ENCODE data around the gene INPP5D. TPM values are rescaled to one million over a fixed set of nuclear protein-coding genes. Genes with fewer than 3 reads are reported as not detected.
A peak's percentile ranks its signal among the peaks of the same experiment; 100 is the strongest.

INPP5D gene
- polyA plus RNA-seq, 1 donor (not counting 4 experiments of a cell fraction or from before 2014, with no cell fraction given): 7.5 TPM

GRCh38 chr2:233026198-233026813 lies 33.8 kb upstream of the INPP5D start:
- peak overlapping the region; percentile 50 for H3K4me2 ChIP-seq (ENCODE audit: control insufficient read depth, extremely low read depth, insufficient read depth, low read depth, low read length)
- H3K27me3 ChIP-seq (ENCODE audit: control insufficient read depth, extremely low read depth, insufficient read depth, low read length): no peaks in the 10 kb centered on the region
- no peak overlapping the region for H3K9ac ChIP-seq (ENCODE audit: control insufficient read depth, extremely low read depth, insufficient read depth, low read length)
- FAIRE-seq: peak; percentile 95
- no peaks in the 10 kb centered on the region for H3K9me1 ChIP-seq (ENCODE audit: control insufficient read depth, extremely low read depth, insufficient read depth, low read length)
- H3K27ac ChIP-seq (ENCODE audit: control insufficient read depth, insufficient read depth, low read length): no peak overlapping the region
- no peak for DNase-seq (ENCODE audit: low read depth, low spot score)
- no peak overlapping the region for H3K4me3 ChIP-seq (ENCODE audit: control insufficient read depth in 2 of 3, extremely low read depth in 1 of 3, insufficient read depth in 2 of 3, low read depth in 1 of 3, low read length in 3 of 3)
- no peaks in the 10 kb centered on the region for H4K20me1 ChIP-seq (ENCODE audit: control insufficient read depth, extremely low read depth, insufficient read depth, low read length)
- no peaks in the 10 kb centered on the region for H3K36me3 ChIP-seq (ENCODE audit: control insufficient read depth in 2 of 2, extremely low read depth in 1 of 2, insufficient read depth in 2 of 2, low read length in 2 of 2)
- H3K79me2 ChIP-seq (ENCODE audit: control insufficient read depth, insufficient read depth, low read length): no peaks in the 10 kb centered on the region
- no peak overlapping the region for H2AFZ ChIP-seq (ENCODE audit: control insufficient read depth, low read length)
- no peak for TF ChIP-seq CTCF (optimal IDR thresholded peaks at IDR 0.05 in 1 of 3, IDR thresholded peaks at IDR 0.05 in 1 of 3, conservative IDR thresholded peaks at IDR 0.05 in 1 of 3; ENCODE audit: extremely low read depth in 1 of 3, insufficient read depth in 2 of 3, low read length in 3 of 3)
- no peak for TF ChIP-seq EZH2 (IDR thresholded peaks at IDR 0.05; ENCODE audit: low read length)
- peaks cover 13% of the 10 kb centered on the region for H3K4me1 ChIP-seq (ENCODE audit: control insufficient read depth, extremely low read depth, insufficient read depth, low read length)
- dilution Hi-C loops (cut with MboI; ENCODE audit: extremely low pct_ligation_motif_present, low sequenced_read_pairs): no loop called here
- H3K9me3 ChIP-seq (ENCODE audit: control insufficient read depth, low read depth, low read length): no peaks in the 10 kb centered on the region

GRCh38 chr2:233029321-233029720 lies 30.8 kb upstream of the INPP5D start:
- Histone ChIP-seq H3K79me2 (ENCODE audit: control insufficient read depth, insufficient read depth, low read length) (no peaks in the 10 kb centered on the region), H4K20me1 (ENCODE audit: control insufficient read depth, extremely low read depth, insufficient read depth, low read length) (no peaks in the 10 kb centered on the region), H2AFZ (ENCODE audit: control insufficient read depth, low read length) (no peak overlapping the region), H3K4me3 (ENCODE audit: control insufficient read depth in 2 of 3, extremely low read depth in 1 of 3, insufficient read depth in 2 of 3, low read depth in 1 of 3, low read length in 3 of 3) (no peak overlapping the region), H3K4me1 (ENCODE audit: control insufficient read depth, extremely low read depth, insufficient read depth, low read length) (peaks cover 25% of the 10 kb centered on the region), H3K4me2 (ENCODE audit: control insufficient read depth, extremely low read depth, insufficient read depth, low read depth, low read length) (no peak overlapping the region), H3K27ac (ENCODE audit: control insufficient read depth, insufficient read depth, low read length) (peak overlapping the region; percentile 42), H3K9me1 (ENCODE audit: control insufficient read depth, extremely low read depth, insufficient read depth, low read length) (no peaks in the 10 kb centered on the region), H3K36me3 (ENCODE audit: control insufficient read depth in 2 of 2, extremely low read depth in 1 of 2, insufficient read depth in 2 of 2, low read length in 2 of 2) (no peaks in the 10 kb centered on the region), H3K9me3 (ENCODE audit: control insufficient read depth, low read depth, low read length) (no peaks in the 10 kb centered on the region), H3K9ac (ENCODE audit: control insufficient read depth, extremely low read depth, insufficient read depth, low read length) (no peak overlapping the region), H3K27me3 (ENCODE audit: control insufficient read depth, extremely low read depth, insufficient read depth, low read length) (no peaks in the 10 kb centered on the region)
- FAIRE-seq (no peak), DNase-seq (ENCODE audit: low read depth, low spot score) (no peak)
- dilution Hi-C loops (cut with MboI; ENCODE audit: extremely low pct_ligation_motif_present, low sequenced_read_pairs): no loop called here
- no peak for TF ChIP-seq EZH2 (IDR thresholded peaks at IDR 0.05; ENCODE audit: low read length)
- no peak for TF ChIP-seq CTCF (optimal IDR thresholded peaks at IDR 0.05 in 1 of 3, IDR thresholded peaks at IDR 0.05 in 1 of 3, conservative IDR thresholded peaks at IDR 0.05 in 1 of 3; ENCODE audit: extremely low read depth in 1 of 3, insufficient read depth in 2 of 3, low read length in 3 of 3)
